CMK (cell line): ENCODE results near the gene FAF1.
A peak's percentile ranks its signal among the peaks of the same experiment; 100 is the strongest.
"Not testable (repeated sequence)": the region's sequence is repeated elsewhere in the genome, so short reads cannot be mapped to it uniquely, and the experiment has no call there.

Source experiments
- DNase-seq: peaks from one replicate; pipeline ENCODE4 v3.0.0-alpha.2; 2010; ENCODE audit warnings: low read depth

Gene FAF1

GRCh38 chr1:50851034-50851433 lies 109.0 kb downstream of the FAF1 start:
- DNase-seq = no peak

- DNase-seq = no peak
Measured at GRCh38 chr1:50847303-50847702, 112.8 kb downstream of the FAF1 start.

- peak; percentile 18 for DNase-seq
Measured at GRCh38 chr1:50846224-50846839, 113.7 kb downstream of the FAF1 start.

- no peak for DNase-seq
Measured at GRCh38 chr1:50841791-50842387, 118.2 kb downstream of the FAF1 start.

GRCh38 chr1:50836117-50836516 lies 124.0 kb downstream of the FAF1 start:
- DNase-seq = no peak

GRCh38 chr1:50833216-50833615 lies 126.9 kb downstream of the FAF1 start:
- no peak for DNase-seq

GRCh38 chr1:50832167-50832566 lies 127.9 kb downstream of the FAF1 start:
- no peak for DNase-seq

GRCh38 chr1:50831300-50832061 lies 128.6 kb downstream of the FAF1 start:
- DNase-seq = no peak

- DNase-seq = no peak
Measured at GRCh38 chr1:50830621-50831020, 129.4 kb downstream of the FAF1 start.

- no peak for DNase-seq
Measured at GRCh38 chr1:50829014-50829958, 130.8 kb downstream of the FAF1 start.

- no peak for DNase-seq
Measured at GRCh38 chr1:50827546-50827945, 132.5 kb downstream of the FAF1 start.

GRCh38 chr1:50826792-50827191 lies 133.3 kb downstream of the FAF1 start:
- not testable (repeated sequence) for DNase-seq

GRCh38 chr1:50822035-50822776 lies 137.9 kb downstream of the FAF1 start:
- no peak for DNase-seq

GRCh38 chr1:50820545-50820944 lies 139.5 kb downstream of the FAF1 start:
- DNase-seq = no peak

GRCh38 chr1:50812346-50812745 lies 147.7 kb downstream of the FAF1 start:
- DNase-seq = no peak

GRCh38 chr1:50808296-50808695 lies 151.8 kb downstream of the FAF1 start:
- no peak for DNase-seq

GRCh38 chr1:50796272-50796671 lies 163.8 kb downstream of the FAF1 start:
- DNase-seq = peak; percentile 83

GRCh38 chr1:50793521-50793920 lies 166.5 kb downstream of the FAF1 start:
- DNase-seq = no peak

GRCh38 chr1:50787266-50787665 lies 172.8 kb downstream of the FAF1 start:
- DNase-seq = no peak

- DNase-seq = no peak
Measured at GRCh38 chr1:50783286-50783685, 176.8 kb downstream of the FAF1 start.

- DNase-seq = no peak
Measured at GRCh38 chr1:50780797-50781196, 179.3 kb downstream of the FAF1 start.

- peak; percentile 14 for DNase-seq
Measured at GRCh38 chr1:50779801-50780200, 180.3 kb downstream of the FAF1 start.
